ENCODE results near the gene SRI. TPM values are rescaled to one million over a fixed set of nuclear protein-coding genes. Genes with fewer than 3 reads are reported as not detected.

Gene SRI
- total RNA-seq, 4 donors from 2014 or later = 12.3 to 33.1 (median 17.3) TPM

DNA sequence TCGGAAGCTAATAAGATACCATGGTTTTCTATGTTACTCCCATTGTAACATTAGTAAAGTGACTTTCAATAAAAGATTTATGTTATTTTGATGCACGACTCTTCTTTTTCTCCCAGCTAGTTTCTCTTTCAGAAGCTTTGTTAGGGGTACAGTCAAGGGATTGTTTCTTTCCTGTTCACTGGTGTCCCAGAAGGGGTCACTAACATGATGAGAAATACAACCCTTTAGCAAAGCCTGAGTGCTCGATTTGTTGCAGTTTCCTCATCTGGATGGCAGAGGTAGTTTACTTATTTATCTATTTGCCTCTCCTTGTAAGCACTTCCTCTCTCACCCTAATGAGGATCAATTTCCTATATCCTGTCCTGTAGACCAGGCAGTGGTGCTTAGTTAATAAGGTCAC, 17.0 kb downstream of the SRI start:
- peaks cover 0 to 45% of the 10 kb centered on the region in 2 donors for H3K36me3 ChIP-seq
- intact Hi-C loops (cut with DNase I; ENCODE audit: low total_unique reads) (no loop called here), in situ Hi-C loops (cut with MboI; ENCODE audit: low sequenced_read_pairs in 4 of 4) (loop anchor here in 1 of 4 donors (25.0 kb wide), 1 partner anchor 315 kb away; the partner anchor contains the start of genes DBF4 and SLC25A40)
- no peak overlapping the region for H3K4me3 ChIP-seq
- H3K4me1 ChIP-seq = no peaks in the 10 kb centered on the region
- ATAC-seq = no peak
- H3K9me3 ChIP-seq = no peaks in the 10 kb centered on the region
- no peak overlapping the region for H3K27ac ChIP-seq
- no peak for TF ChIP-seq POLR2A (IDR thresholded peaks at IDR 0.05)
- TF ChIP-seq, protein P1, sequence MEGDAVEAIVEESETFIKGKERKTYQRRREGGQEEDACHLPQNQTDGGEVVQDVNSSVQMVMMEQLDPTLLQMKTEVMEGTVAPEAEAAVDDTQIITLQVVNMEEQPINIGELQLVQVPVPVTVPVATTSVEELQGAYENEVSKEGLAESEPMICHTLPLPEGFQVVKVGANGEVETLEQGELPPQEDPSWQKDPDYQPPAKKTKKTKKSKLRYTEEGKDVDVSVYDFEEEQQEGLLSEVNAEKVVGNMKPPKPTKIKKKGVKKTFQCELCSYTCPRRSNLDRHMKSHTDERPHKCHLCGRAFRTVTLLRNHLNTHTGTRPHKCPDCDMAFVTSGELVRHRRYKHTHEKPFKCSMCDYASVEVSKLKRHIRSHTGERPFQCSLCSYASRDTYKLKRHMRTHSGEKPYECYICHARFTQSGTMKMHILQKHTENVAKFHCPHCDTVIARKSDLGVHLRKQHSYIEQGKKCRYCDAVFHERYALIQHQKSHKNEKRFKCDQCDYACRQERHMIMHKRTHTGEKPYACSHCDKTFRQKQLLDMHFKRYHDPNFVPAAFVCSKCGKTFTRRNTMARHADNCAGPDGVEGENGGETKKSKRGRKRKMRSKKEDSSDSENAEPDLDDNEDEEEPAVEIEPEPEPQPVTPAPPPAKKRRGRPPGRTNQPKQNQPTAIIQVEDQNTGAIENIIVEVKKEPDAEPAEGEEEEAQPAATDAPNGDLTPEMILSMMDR (IDR thresholded peaks at IDR 0.05 in 4 of 5, conservative IDR thresholded peaks at IDR 0.05 in 1 of 5) = no peak
- no peaks in the 10 kb centered on the region for H3K27me3 ChIP-seq
- DNase-seq = no peak

DNA sequence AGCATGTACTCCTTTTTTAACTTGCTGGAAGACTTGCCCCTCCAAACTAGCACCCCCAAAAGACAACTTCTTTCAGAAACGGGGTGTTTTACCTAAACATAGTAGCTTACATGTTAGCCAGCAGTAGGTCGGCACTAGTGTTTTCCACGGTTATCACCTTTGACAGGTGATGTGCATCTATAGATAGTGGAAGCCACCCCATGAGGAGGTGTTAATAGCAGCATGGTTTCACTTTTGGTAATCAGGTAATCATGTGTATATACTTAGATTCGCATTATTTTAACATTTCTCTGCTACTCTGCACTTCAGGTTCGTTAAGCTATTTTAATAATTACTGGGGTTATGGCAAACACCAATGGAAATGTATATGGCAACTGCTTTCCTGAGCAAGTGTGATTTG, 17.6 kb downstream of the SRI start:
- intact Hi-C loops (cut with DNase I; ENCODE audit: low total_unique reads) = no loop called here
- H3K27me3 ChIP-seq = no peaks in the 10 kb centered on the region
- no peaks in the 10 kb centered on the region for H3K9me3 ChIP-seq
- no peaks in the 10 kb centered on the region for H3K4me1 ChIP-seq
- DNase-seq (no peak), ATAC-seq (no peak)
- H3K36me3 ChIP-seq = peaks cover 0 to 40% of the 10 kb centered on the region in 2 donors
- H3K27ac ChIP-seq = no peak overlapping the region
- in situ Hi-C loops (cut with MboI; ENCODE audit: low sequenced_read_pairs in 4 of 4) = loop anchor here in 1 of 4 donors (25.0 kb wide), 1 partner anchor 315 kb away; the partner anchor contains the start of genes DBF4 and SLC25A40
- H3K4me3 ChIP-seq = no peak overlapping the region
- TF ChIP-seq POLR2A (IDR thresholded peaks at IDR 0.05) = no peak
- TF ChIP-seq, protein P1 (IDR thresholded peaks at IDR 0.05 in 4 of 5, conservative IDR thresholded peaks at IDR 0.05 in 1 of 5) = no peak

DNA sequence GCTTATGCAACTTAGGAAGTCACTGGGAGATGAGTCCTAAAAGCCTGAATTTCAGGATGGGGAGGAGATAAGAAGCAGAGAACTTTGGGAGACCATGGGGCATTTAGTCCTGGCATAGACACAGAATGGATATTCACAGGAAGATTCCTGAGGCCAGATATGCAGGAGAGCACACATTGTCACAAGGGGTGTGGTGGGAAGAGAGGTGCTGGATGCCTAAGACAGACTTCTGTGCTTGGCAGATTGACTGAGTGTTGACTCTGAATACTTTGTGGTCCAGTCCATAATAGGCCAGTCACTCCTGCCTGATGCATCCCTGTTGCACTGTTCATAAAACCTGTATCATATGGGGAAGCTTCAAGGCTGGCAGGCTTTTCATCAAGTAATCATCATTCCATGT, 18.5 kb downstream of the SRI start:
- in situ Hi-C loops (cut with MboI; ENCODE audit: low sequenced_read_pairs in 4 of 4) (loop anchor here in 1 of 4 donors (25.0 kb wide), 1 partner anchor 314 kb away; the partner anchor contains the start of genes DBF4 and SLC25A40), intact Hi-C loops (cut with DNase I; ENCODE audit: low total_unique reads) (no loop called here)
- ATAC-seq (no peak), DNase-seq (no peak)
- TF ChIP-seq POLR2A (IDR thresholded peaks at IDR 0.05) = no peak
- TF ChIP-seq, protein P1 (IDR thresholded peaks at IDR 0.05 in 4 of 5, conservative IDR thresholded peaks at IDR 0.05 in 1 of 5) = no peak
- Histone ChIP-seq H3K4me1 (no peaks in the 10 kb centered on the region), H3K9me3 (no peaks in the 10 kb centered on the region), H3K4me3 (no peak overlapping the region), H3K27me3 (no peaks in the 10 kb centered on the region), H3K36me3 (peaks cover 0 to 30% of the 10 kb centered on the region in 2 donors), H3K27ac (no peak overlapping the region)

DNA sequence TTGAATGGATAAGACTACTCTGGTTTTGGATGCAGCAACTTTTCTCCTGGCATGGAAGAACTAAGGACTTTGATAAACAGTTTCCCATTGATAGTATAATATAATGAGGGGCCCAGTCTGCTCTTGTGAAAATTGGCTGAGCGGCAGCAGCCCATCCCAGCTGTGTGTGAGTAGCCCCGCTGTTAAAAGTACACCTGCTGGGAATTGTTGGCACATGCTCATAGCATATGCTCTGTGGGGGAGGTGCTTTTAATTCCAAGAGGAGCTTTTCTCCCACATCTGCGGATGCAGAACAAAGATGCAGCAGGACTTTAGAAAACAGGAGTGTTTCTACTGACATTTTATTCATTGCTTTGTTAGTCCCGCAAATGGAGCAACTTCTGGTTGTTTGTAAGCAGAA, 19.0 kb downstream of the SRI start:
- H3K9me3 ChIP-seq = no peaks in the 10 kb centered on the region

More for the DNA sequence above, 19.0 kb downstream of the SRI start:
- intact Hi-C loops (cut with DNase I; ENCODE audit: low total_unique reads) (no loop called here), in situ Hi-C loops (cut with MboI; ENCODE audit: low sequenced_read_pairs in 4 of 4) (loop anchor here in 1 of 4 donors (25.0 kb wide), 1 partner anchor 313 kb away; the partner anchor contains the start of genes DBF4 and SLC25A40)
- H3K27ac ChIP-seq = no peak overlapping the region
- TF ChIP-seq, protein P1 (IDR thresholded peaks at IDR 0.05 in 4 of 5, conservative IDR thresholded peaks at IDR 0.05 in 1 of 5) = no peak
- TF ChIP-seq POLR2A (IDR thresholded peaks at IDR 0.05) = no peak
- ATAC-seq (no peak), DNase-seq (no peak)
- H3K4me1 ChIP-seq = no peaks in the 10 kb centered on the region
- no peak overlapping the region for H3K4me3 ChIP-seq
- no peaks in the 10 kb centered on the region for H3K27me3 ChIP-seq
- H3K36me3 ChIP-seq = peaks cover 0 to 25% of the 10 kb centered on the region in 2 donors

Measured in gastrocnemius medialis (tissue), 4 donors.